ENCODE measurements around the gene CASKIN1. TPM values are rescaled to one million over a fixed set of nuclear protein-coding genes. Genes with fewer than 3 reads are reported as not detected.
A peak's percentile ranks its signal among the peaks of the same experiment; 100 is the strongest.

Gene CASKIN1
- total and polyA plus RNA-seq, 2 of the 8 experiments (the other 6 are each of a cell fraction or from before 2014, with no cell fraction given): 1.2 to 6.4 TPM

- POLR2A ChIA-PET (ENCODE audit: partially characterized antibody): interaction anchor here (0.6 to 8.6 kb wide), 23 partner anchors 11 to 277 kb away, joined by 3 to 181 read pairs (median 5); partner anchors contain the start of genes BRICD5, E4F1, ECI1 and TEDC2
- DNase-seq (ENCODE audit: low read depth in 1 of 2, low spot score in 2 of 2): peak in 1 of 2 experiments; percentile 67
- H3K56ac ChIP-seq (replicated peaks; ENCODE audit: insufficient read length, low read depth, low read length): no peak overlapping the region
Measured at GRCh38 chr16:2238150-2238837, 41.9 kb upstream of the CASKIN1 start.

More at GRCh38 chr16:2238150-2238837, 41.9 kb upstream of the CASKIN1 start:
- Histone ChIP-seq H4K91ac (replicated peaks; ENCODE audit: insufficient read length, low read length) (no peak overlapping the region), H3K4me3 (ENCODE audit: extremely low read depth in 1 of 4, insufficient read depth in 2 of 4, low read depth in 3 of 4, low read length in 4 of 4) (peak overlapping the region in 1 of 4 experiments; percentile 63; a peak in 1 of 8 replicates), H4K8ac (ENCODE audit: extremely low read depth, insufficient read depth, low read length) (peak overlapping the region; percentile 28; the same call in 1 of the 2 replicates), H2BK12ac (ENCODE audit: low read depth, low read length) (no peak overlapping the region), H3K27me3 (replicated peaks in 1 of 4; ENCODE audit: control insufficient read depth in 3 of 4, extremely low read depth in 1 of 4, insufficient read depth in 3 of 4, low read length in 3 of 4) (peaks cover 4 to 20% (median 16%) of the 10 kb centered on the region in 4 experiments; a peak in 6 of 7 replicates), H3K36me3 (ENCODE audit: control insufficient read depth in 2 of 4, insufficient read depth in 4 of 4, low read length in 3 of 4) (peaks cover 9 to 34% (median 13%) of the 10 kb centered on the region in 4 experiments; a peak in 7 of 8 replicates), H3K79me1 (ENCODE audit: low read depth, low read length) (no peaks in the 10 kb centered on the region; the same call in 1 of the 2 replicates), H3K9me3 (ENCODE audit: insufficient read depth in 2 of 2, low read depth in 1 of 2, low read length in 1 of 2) (no peaks in the 10 kb centered on the region), H2BK5ac (ENCODE audit: low read depth, low read length) (no peak overlapping the region), H3K79me2 (ENCODE audit: control insufficient read depth in 1 of 2, insufficient read depth in 2 of 2, low read length in 2 of 2) (no peaks in the 10 kb centered on the region), H2BK15ac (ENCODE audit: low read length) (no peak overlapping the region), H4K5ac (ENCODE audit: insufficient read length, low read depth, low read length) (no peak overlapping the region), H4K20me1 (replicated peaks in 1 of 2; ENCODE audit: control insufficient read depth in 1 of 2, insufficient read depth in 2 of 2, low read length in 2 of 2) (peaks cover 0 to 18% of the 10 kb centered on the region in 2 experiments), H2AK5ac (ENCODE audit: low read depth, low read length) (no peak overlapping the region), H3K23ac (ENCODE audit: insufficient read length) (no peak overlapping the region), H3K4ac (replicated peaks; ENCODE audit: insufficient read length, low read depth, low read length) (peak overlapping the region; percentile 78), H2BK20ac (ENCODE audit: low read length) (no peak overlapping the region), H3K27ac (ENCODE audit: low read depth, low read length) (no peak overlapping the region), H3K18ac (ENCODE audit: extremely low read depth, low read length) (no peak overlapping the region), H3K4me2 (ENCODE audit: insufficient read depth in 1 of 2, low read depth in 2 of 2, low read length in 2 of 2) (peak overlapping the region; percentile 78 to 82), H3K9ac (replicated peaks in 1 of 4; ENCODE audit: extremely low read depth in 1 of 4, low read depth in 3 of 4, low read length in 3 of 4) (no peak overlapping the region), H2AFZ (ENCODE audit: low read length) (no peak overlapping the region), H3K4me1 (replicated peaks in 1 of 4; ENCODE audit: control insufficient read depth in 3 of 4, insufficient read depth in 4 of 4, low read length in 3 of 4) (peaks cover 0 to 19% (median 10%) of the 10 kb centered on the region in 4 experiments; a peak in 5 of 7 replicates), H2BK120ac (replicated peaks; ENCODE audit: low read depth, low read length) (no peak overlapping the region), H3K14ac (ENCODE audit: insufficient read length) (no peak overlapping the region), H3K23me2 (ENCODE audit: low read depth, low read length) (peaks cover 16% of the 10 kb centered on the region; the same call in 1 of the 2 replicates)
- no peak for TF ChIP-seq ATF3 (IDR thresholded peaks at IDR 0.05; ENCODE audit: insufficient read depth, low read depth, low read length)
- TF ChIP-seq RNF2 (IDR thresholded peaks at IDR 0.05; ENCODE audit: borderline replicate concordance, low read depth, low read length, missing control alignments, poor library complexity, severe bottlenecking): no peak
- TF ChIP-seq, protein P1, sequence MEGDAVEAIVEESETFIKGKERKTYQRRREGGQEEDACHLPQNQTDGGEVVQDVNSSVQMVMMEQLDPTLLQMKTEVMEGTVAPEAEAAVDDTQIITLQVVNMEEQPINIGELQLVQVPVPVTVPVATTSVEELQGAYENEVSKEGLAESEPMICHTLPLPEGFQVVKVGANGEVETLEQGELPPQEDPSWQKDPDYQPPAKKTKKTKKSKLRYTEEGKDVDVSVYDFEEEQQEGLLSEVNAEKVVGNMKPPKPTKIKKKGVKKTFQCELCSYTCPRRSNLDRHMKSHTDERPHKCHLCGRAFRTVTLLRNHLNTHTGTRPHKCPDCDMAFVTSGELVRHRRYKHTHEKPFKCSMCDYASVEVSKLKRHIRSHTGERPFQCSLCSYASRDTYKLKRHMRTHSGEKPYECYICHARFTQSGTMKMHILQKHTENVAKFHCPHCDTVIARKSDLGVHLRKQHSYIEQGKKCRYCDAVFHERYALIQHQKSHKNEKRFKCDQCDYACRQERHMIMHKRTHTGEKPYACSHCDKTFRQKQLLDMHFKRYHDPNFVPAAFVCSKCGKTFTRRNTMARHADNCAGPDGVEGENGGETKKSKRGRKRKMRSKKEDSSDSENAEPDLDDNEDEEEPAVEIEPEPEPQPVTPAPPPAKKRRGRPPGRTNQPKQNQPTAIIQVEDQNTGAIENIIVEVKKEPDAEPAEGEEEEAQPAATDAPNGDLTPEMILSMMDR (IDR thresholded peaks at IDR 0.05; ENCODE audit: control extremely low read depth in 1 of 3, insufficient read depth in 1 of 3, low read depth in 1 of 3, low read length in 3 of 3): peak in 1 of 3 experiments; percentile 20; a peak in 1 of 4 replicates
- no peak for TF ChIP-seq TAF1 (IDR thresholded peaks at IDR 0.05; ENCODE audit: low read depth, low read length)
- TF ChIP-seq RAD21 (IDR thresholded peaks at IDR 0.05 in 1 of 2, conservative IDR thresholded peaks at IDR 0.05 in 1 of 2; ENCODE audit: low read depth in 2 of 2, low read length in 2 of 2): peak in 1 of 2 experiments; percentile 22; a peak in 1 of 4 replicates
- TF ChIP-seq POLR2A (IDR thresholded peaks at IDR 0.05; ENCODE audit: control extremely low read depth in 1 of 2, low read depth in 2 of 2, low read length in 2 of 2): peak in 1 of 2 experiments; percentile 16; a peak in 2 of 3 replicates
- CTCF ChIA-PET (ENCODE audit: partially characterized antibody): interaction anchor here (0.5 to 1.8 kb wide), 12 partner anchors 9 to 1998 kb away, joined by 3 to 11 read pairs (median 4); partner anchors contain the start of gene ECI1
- no peak for FAIRE-seq
- WGBS, 2 experiments (ENCODE audit: extremely low coverage in 1 of 2, insufficient coverage in 1 of 2, insufficient read length in 1 of 2, insufficient replicate concordance in 2 of 2, low coverage in 1 of 2, low lambda C conversion rate in 2 of 2, missing lambda C conversion rate in 1 of 2): 62% methylated on average over 16 of the region's 18 CpGs; no CpG with 5 or more reads in 1 of the 2 experiments

Data from H1 (cell line).